CD4-positive, alpha-beta T cell treated with Interleukin-2 at 100 ng/mL for 4 hours (primary cell): ENCODE results near the gene ARMCX5.
A peak's percentile ranks its signal among the peaks of the same experiment; 100 is the strongest.

ENCODE experiments used
- DNase-seq: peaks from one replicate; pipeline ENCODE4 v3.0.0-alpha.2; 2020; ENCODE audit warnings: low spot score

ARMCX5 gene

GRCh38 chrX:102599084-102599950 lies at the start of gene ARMCX5:
Gene ARMCX5, plus strand, starts transcription at chrX:102599515. Its CDS starts 2,627 bp downstream, at chrX:102602142.
- DNase-seq, result peak; percentile 72

- DNase-seq, result no peak
Observed at GRCh38 chrX:102558607-102559006, 40.7 kb upstream of the ARMCX5 start.

GRCh38 chrX:102560423-102561068 lies 38.8 kb upstream of the ARMCX5 start:
- DNase-seq, result no peak

GRCh38 chrX:102580891-102581290 lies 18.4 kb upstream of the ARMCX5 start:
- no peak for DNase-seq

GRCh38 chrX:102593367-102593766 lies 5.9 kb upstream of the ARMCX5 start:
- DNase-seq, result no peak

GRCh38 chrX:102599951-102600579 lies 750 bp downstream of the ARMCX5 start:
- no peak for DNase-seq

- DNase-seq, result no peak
Observed at GRCh38 chrX:102604327-102604726, 5.0 kb downstream of the ARMCX5 start.

- DNase-seq, result no peak
Observed at GRCh38 chrX:102606115-102606514, 6.8 kb downstream of the ARMCX5 start.

GRCh38 chrX:102610905-102611304 lies 11.6 kb downstream of the ARMCX5 start:
- no peak for DNase-seq

- no peak for DNase-seq
Observed at GRCh38 chrX:102624105-102624504, 24.8 kb downstream of the ARMCX5 start.

GRCh38 chrX:102627640-102628039 lies 28.3 kb downstream of the ARMCX5 start:
- DNase-seq, result no peak

- no peak for DNase-seq
Observed at GRCh38 chrX:102637561-102637960, 38.2 kb downstream of the ARMCX5 start.

- DNase-seq, result no peak
Observed at GRCh38 chrX:102650903-102651241, 51.6 kb downstream of the ARMCX5 start.

- DNase-seq, result peak; percentile 55
Observed at GRCh38 chrX:102651242-102652011, 52.1 kb downstream of the ARMCX5 start, which contains the start of gene GPRASP1. Gene GPRASP1, plus strand, starts transcription at chrX:102651483. Its CDS starts 2,431 bp downstream, at chrX:102653914.

- DNase-seq, result peak; percentile 65
Observed at GRCh38 chrX:102652031-102652688, 52.8 kb downstream of the ARMCX5 start.
